Gastrocnemius medialis (tissue), 4 donors: Measurements from ENCODE around the gene PRDM15.

ENCODE experiments used
- CTCF ChIP-seq, 5 experiments: fragments of 450-650 bp in 3 of 5; fragments of 200-600 bp in 2 of 5; sonication (generic) in 2 of 5; IDR thresholded peaks in 4 of 5; conservative IDR thresholded peaks in 1 of 5; 1 replicate in 4 of 5; 2 replicates in 1 of 5; pipeline ENCODE4 v1.5.1; 2016 to 2019; ENCODE audit warnings: antibody characterized with exemption in 5 of 5, mild to moderate bottlenecking in 3 of 5, moderate library complexity in 3 of 5
- POLR2A ChIP-seq, 2 donors: fragments of 450-650 bp; IDR thresholded peaks; one replicate each; pipeline ENCODE4 v1.6.1; 2017; ENCODE audit warnings: antibody characterized with exemption in 2 of 2, mild to moderate bottlenecking in 2 of 2, moderate library complexity in 2 of 2

GRCh38 chr21:41920476-41920875, 41.3 kb upstream of the PRDM15 start:
- TF ChIP-seq POLR2A (IDR thresholded peaks at IDR 0.05) (no peak), CTCF (IDR thresholded peaks at IDR 0.05 in 4 of 5, conservative IDR thresholded peaks at IDR 0.05 in 1 of 5) (no peak)
